Measurements from ENCODE around the gene MBOAT7.

The MBOAT7 gene

DNA sequence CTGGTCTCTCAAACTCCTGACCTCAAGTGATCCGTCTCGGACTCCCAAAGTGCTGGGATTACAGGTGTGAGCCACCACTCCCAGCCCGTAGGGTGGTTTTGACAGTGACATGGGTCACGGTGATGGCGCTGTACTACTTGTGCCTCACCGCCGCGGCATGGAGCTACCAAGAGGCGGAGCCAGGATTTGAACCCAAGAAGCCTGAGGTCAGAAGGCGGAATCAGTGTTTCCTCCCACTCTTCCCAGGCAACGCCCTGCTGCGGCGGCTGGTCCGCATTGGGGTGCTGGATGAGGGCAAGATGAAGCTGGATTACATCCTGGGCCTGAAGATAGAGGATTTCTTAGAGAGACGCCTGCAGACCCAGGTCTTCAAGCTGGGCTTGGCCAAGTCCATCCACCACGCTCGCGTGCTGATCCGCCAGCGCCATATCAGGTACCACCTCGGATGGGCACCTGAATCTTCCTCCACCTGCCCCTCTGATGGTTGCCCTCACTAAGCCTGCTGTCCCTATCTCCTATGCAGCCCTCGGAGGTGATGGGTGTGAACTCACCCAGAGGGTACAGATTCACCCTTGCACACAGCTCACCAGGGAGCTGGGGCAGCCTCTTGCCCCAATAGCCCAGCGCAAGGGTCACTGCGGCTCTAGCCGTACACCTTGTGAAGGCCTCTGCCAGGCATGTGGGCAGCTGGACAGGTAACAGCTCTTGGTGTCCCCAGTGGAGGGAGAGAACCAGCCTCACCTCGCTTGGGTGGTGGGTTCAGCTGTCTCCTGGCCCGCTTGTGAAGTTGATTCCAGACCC is 16.9 kb upstream of the MBOAT7 start:
- DNase-seq (ENCODE audit: low read depth in 2 of 2) = no peak
- TF ChIP-seq, protein P1, sequence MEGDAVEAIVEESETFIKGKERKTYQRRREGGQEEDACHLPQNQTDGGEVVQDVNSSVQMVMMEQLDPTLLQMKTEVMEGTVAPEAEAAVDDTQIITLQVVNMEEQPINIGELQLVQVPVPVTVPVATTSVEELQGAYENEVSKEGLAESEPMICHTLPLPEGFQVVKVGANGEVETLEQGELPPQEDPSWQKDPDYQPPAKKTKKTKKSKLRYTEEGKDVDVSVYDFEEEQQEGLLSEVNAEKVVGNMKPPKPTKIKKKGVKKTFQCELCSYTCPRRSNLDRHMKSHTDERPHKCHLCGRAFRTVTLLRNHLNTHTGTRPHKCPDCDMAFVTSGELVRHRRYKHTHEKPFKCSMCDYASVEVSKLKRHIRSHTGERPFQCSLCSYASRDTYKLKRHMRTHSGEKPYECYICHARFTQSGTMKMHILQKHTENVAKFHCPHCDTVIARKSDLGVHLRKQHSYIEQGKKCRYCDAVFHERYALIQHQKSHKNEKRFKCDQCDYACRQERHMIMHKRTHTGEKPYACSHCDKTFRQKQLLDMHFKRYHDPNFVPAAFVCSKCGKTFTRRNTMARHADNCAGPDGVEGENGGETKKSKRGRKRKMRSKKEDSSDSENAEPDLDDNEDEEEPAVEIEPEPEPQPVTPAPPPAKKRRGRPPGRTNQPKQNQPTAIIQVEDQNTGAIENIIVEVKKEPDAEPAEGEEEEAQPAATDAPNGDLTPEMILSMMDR (IDR thresholded peaks at IDR 0.05; ENCODE audit: low read depth, low read length) = no peak
- no peak overlapping the region for H3K4me3 ChIP-seq (replicated peaks in 1 of 2; ENCODE audit: low read depth in 2 of 2, low read length in 2 of 2)

DNA sequence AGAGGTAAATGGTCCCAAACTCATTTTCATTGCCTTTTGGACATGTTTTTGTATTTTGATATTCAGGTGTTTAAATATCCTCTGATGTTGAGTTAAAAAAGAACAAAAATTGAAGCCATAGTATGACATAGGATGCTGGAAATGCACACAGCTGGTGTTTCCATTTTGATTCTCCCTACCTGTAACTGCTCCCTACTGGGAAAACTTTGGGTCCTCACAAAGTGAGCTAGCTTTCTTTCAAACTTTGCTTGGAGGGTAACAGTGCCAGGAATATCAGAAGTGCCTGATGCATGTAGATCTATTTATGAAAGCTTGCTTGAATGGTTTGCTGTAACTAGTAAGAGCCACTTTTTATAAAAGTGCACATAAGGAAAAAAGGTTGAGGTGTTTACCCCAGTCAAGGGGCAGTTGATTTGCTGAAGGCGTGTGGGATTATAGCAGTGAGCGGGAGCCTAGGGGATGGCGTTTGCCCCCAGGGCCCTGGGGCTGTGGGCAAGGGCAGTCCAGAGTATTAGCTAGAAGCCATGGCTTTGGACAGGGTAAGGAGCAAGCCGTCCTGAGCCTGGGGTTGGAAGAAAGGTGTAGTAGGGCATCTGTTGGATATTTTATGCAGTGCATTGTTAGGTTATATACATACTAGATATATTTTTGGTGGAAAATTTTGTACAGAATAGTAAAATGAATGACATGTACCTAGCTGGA is 15.5 kb upstream of the MBOAT7 start:
- no peak overlapping the region for H3K4me3 ChIP-seq (replicated peaks in 1 of 2; ENCODE audit: low read depth in 2 of 2, low read length in 2 of 2)
- TF ChIP-seq, protein P1 (IDR thresholded peaks at IDR 0.05; ENCODE audit: low read depth, low read length) = no peak
- DNase-seq (ENCODE audit: low read depth in 2 of 2) = no peak

DNA sequence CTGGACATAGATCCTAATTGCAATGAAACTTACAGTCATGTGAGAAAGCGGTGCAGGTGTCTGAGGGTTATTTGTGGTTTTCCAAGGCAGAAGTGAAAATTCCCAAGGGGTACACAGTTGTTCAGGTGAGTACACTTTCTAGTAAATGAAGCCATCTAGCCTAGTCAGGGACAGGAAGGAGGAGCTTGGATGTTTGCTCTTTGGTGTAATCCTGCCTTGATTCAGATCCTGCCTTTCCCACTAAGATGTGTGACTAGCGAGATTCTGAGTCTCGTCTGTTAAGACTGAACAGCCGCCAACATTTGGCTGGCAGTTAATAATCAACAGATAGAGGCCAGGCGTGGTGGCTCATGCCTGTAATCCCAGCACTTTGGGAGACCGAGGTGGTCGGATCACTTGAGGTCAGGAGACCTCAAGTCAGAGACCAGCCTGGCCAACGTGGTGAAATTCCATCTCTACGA is 13.8 kb upstream of the MBOAT7 start:
- H3K4me3 ChIP-seq (replicated peaks in 1 of 2; ENCODE audit: low read depth in 2 of 2, low read length in 2 of 2) = peak overlapping the region in 1 of 2 donors; percentile 2
- peak in 1 of 2 donors; percentile 42 for DNase-seq (ENCODE audit: low read depth in 2 of 2)
- TF ChIP-seq, protein P1 (IDR thresholded peaks at IDR 0.05; ENCODE audit: low read depth, low read length) = no peak

DNA sequence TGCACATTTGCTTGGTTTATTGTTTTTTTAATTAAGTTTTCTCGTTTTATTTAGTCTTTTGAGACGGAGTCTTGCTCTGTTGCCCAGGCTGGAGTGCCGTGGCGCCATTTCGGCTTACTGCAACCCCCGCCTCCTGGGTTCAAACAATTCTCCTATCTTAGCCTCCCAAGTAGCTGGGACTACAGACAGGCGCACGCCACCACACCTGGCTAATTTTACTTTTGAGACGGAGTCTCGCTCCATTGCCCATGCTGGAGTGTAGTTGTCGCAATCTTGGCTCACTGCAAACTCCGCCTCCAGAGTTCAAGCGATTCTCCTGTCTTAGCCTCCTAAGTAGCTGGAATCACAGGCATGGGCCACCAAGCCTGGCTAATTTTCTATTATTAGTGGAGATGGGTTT is 12.6 kb upstream of the MBOAT7 start:
- H3K4me3 ChIP-seq (replicated peaks in 1 of 2; ENCODE audit: low read depth in 2 of 2, low read length in 2 of 2) = peak overlapping the region; percentile 83 to 88
- TF ChIP-seq, protein P1 (IDR thresholded peaks at IDR 0.05; ENCODE audit: low read depth, low read length) = no peak
- DNase-seq (ENCODE audit: low read depth in 2 of 2) = peak in 1 of 2 donors; percentile 27

DNA sequence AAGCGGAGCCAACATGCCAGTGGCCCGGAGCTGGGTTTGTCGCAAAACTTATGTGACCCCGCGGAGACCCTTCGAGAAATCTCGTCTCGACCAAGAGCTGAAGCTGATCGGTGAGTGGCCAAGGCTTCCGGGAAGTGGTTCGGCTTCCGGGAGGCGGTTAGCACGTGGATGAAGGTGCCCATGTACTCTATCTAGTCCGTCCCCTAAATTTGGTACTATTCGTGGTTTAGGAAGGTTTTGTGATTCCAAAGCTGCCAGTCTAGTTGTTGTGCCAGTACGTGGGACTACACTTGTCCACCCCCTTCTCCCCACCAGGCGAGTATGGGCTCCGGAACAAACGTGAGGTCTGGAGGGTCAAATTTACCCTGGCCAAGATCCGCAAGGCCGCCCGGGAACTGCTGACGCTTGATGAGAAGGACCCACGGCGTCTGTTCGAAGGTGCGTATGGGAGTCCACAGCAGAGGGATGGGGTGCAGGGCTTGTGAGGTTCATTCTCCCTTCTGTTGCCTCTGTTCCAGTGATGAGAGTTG is 11.9 kb upstream of the MBOAT7 start:
- no peak for DNase-seq (ENCODE audit: low read depth in 2 of 2)
- H3K4me3 ChIP-seq (replicated peaks in 1 of 2; ENCODE audit: low read depth in 2 of 2, low read length in 2 of 2) = peak overlapping the region; percentile 83 to 88
- TF ChIP-seq, protein P1 (IDR thresholded peaks at IDR 0.05; ENCODE audit: low read depth, low read length) = no peak

DNA sequence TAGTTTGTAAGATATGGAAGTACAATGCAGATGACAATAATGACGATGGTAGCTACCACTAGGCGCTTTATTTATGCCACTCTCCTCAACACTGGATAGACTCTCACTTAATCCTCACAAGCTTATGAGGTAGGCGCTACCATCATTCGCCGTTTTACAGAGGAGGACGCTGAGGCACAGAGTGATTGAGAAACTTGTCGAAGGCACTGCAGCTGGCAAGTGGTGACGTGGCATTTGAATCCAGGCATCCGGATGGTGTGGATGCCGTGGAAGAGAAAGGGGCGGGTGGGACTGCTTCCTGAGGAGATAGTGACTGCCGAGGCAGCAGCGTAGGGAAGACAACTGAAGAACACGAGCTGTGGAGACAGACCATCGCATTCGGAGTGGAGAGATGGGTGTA is 10.0 kb upstream of the MBOAT7 start:
- no peak overlapping the region for H3K4me3 ChIP-seq (replicated peaks in 1 of 2; ENCODE audit: low read depth in 2 of 2, low read length in 2 of 2)
- DNase-seq (ENCODE audit: low read depth in 2 of 2) = no peak
- TF ChIP-seq, protein P1 (IDR thresholded peaks at IDR 0.05; ENCODE audit: low read depth, low read length) = no peak

All from cardiac fibroblast (primary cell).